Endothelial cell of umbilical vein (primary cell): ENCODE results near the gene DENND1C. TPM values are rescaled to one million over a fixed set of nuclear protein-coding genes. Genes with fewer than 3 reads are reported as not detected.

Experiments used
- BruUV-seq: library from RNA; stranded (reverse); fragments of 400-500 nt; replicated peaks from 2 replicates; lab custom pipeline; 2021; lab: Mats Ljungman, UMichigan
- CTCF ChIA-PET: fragments of 300-600, 350-600 bp; sonication (Branson Sonifier 250); formaldehyde crosslinking; loops from one replicate; lab custom pipeline; 2021; ENCODE audit warnings: antibody characterized with exemption, inconsistent platforms; lab: Charles Lee
- POLR2A ChIA-PET: fragments of 300-600, 350-600 bp; sonication (Branson Sonifier 250); formaldehyde crosslinking; loops from one replicate; lab custom pipeline; 2021; ENCODE audit warnings: antibody characterized with exemption, inconsistent platforms; lab: Charles Lee
- DNase-seq: peaks from one replicate; pipeline ENCODE4 v3.0.0-alpha.2; 2011; ENCODE audit warnings: low read depth, low spot score
- FAIRE-seq: peaks from 2 replicates; lab custom pipeline; 2011; peaks lifted over from hg19 to GRCh38; lab: Jason Lieb, UNC
- H2AFZ ChIP-seq: 2 replicates; pipeline ENCODE4 v1.6.0; 2012; ENCODE audit warnings: low read depth, low read length, control low read depth, inconsistent platforms
- H3K27ac ChIP-seq: 2 replicates; pipeline ENCODE4 v1.5.1; 2011; ENCODE audit warnings: low read depth, mild to moderate bottlenecking, control low read depth, low read length, moderate library complexity; ENCODE audit not compliant: insufficient read depth
- H3K27me3 ChIP-seq, 2 experiments: 2 replicates each; pipeline versions ENCODE4 v1.6.0 to v1.6.1; 2011; ENCODE audit warnings: low read length in 2 of 2, mixed read lengths in 1 of 2; ENCODE audit not compliant: control insufficient read depth in 2 of 2, insufficient read depth in 2 of 2
- H3K36me3 ChIP-seq, 2 experiments: 2 replicates in 1 of 2; 3 replicates in 1 of 2; pipeline ENCODE4 v1.5.1; 2011; ENCODE audit warnings: low read length in 2 of 2, mild to moderate bottlenecking in 1 of 2, moderate library complexity in 1 of 2; ENCODE audit not compliant: control insufficient read depth in 2 of 2, insufficient read depth in 2 of 2; ENCODE audit errors: extremely low read depth in 1 of 2
- H3K4me1 ChIP-seq: 3 replicates; pipeline ENCODE4 v1.5.1; 2011; ENCODE audit warnings: mild to moderate bottlenecking, low read length; ENCODE audit not compliant: control insufficient read depth, insufficient read depth; ENCODE audit errors: extremely low read depth
- H3K4me2 ChIP-seq: 2 replicates; pipeline ENCODE4 v1.6.1; 2011; ENCODE audit warnings: low read length, control low read depth, mixed read lengths; ENCODE audit not compliant: insufficient read depth
- H3K4me3 ChIP-seq, 3 experiments: fragments of 200-600 bp in 1 of 3; sonication (generic), shearing (Covaris generic) in 1 of 3; replicated peaks in 1 of 3; 2 replicates each; pipeline ENCODE4 v1.5.1; 2011 to 2016; ENCODE audit warnings: control low read depth in 3 of 3, low read length in 3 of 3, mild to moderate bottlenecking in 2 of 3, inconsistent platforms in 1 of 3, low read depth in 1 of 3, moderate library complexity in 1 of 3; ENCODE audit not compliant: insufficient read depth in 1 of 3
- H3K79me2 ChIP-seq: 2 replicates; pipeline ENCODE4 v1.6.0; 2012; ENCODE audit warnings: low read length, inconsistent platforms; ENCODE audit not compliant: control insufficient read depth, insufficient read depth
- H3K9ac ChIP-seq: replicated peaks from 2 replicates; pipeline ENCODE3; 2011; ENCODE audit warnings: low read length, control low read depth; ENCODE audit not compliant: insufficient read depth; ENCODE audit errors: extremely low read depth
- H3K9me1 ChIP-seq: replicated peaks from 3 replicates; pipeline ENCODE4 v1.6.0; 2011; ENCODE audit warnings: mild to moderate bottlenecking, low read length; ENCODE audit not compliant: control insufficient read depth, insufficient read depth; ENCODE audit errors: extremely low read depth
- H3K9me3 ChIP-seq: replicated peaks from 2 replicates; pipeline ENCODE4 v1.5.1; 2012; ENCODE audit warnings: low read length, inconsistent platforms; ENCODE audit not compliant: control insufficient read depth, insufficient read depth
- H4K20me1 ChIP-seq: replicated peaks from 2 replicates; pipeline ENCODE3; 2011; ENCODE audit warnings: mild to moderate bottlenecking, low read length; ENCODE audit not compliant: control insufficient read depth, insufficient read depth; ENCODE audit errors: extremely low read depth
- CTCF ChIP-seq, 2 donors: IDR thresholded peaks; 1 replicate in 1 of 2; 2 replicates in 1 of 2; pipeline ENCODE4 v1.5.1; 2011; ENCODE audit warnings: low read length in 2 of 2, mild to moderate bottlenecking in 2 of 2, moderate library complexity in 2 of 2, control low read depth in 1 of 2, inconsistent platforms in 1 of 2, low read depth in 1 of 2; ENCODE audit not compliant: insufficient read depth in 1 of 2; ENCODE audit errors: extremely low read depth in 1 of 2
- EZH2 ChIP-seq: IDR thresholded peaks from 2 replicates; pipeline ENCODE4 v1.6.1; 2012; ENCODE audit warnings: borderline replicate concordance, low read depth, mild to moderate bottlenecking, moderate library complexity, low read length, inconsistent platforms; ENCODE audit not compliant: severe bottlenecking
- FOS ChIP-seq: IDR thresholded peaks from 2 replicates; pipeline ENCODE4 v1.6.1; 2011; ENCODE audit warnings: mild to moderate bottlenecking, low read length, moderate library complexity, borderline replicate concordance; ENCODE audit not compliant: insufficient read depth
- GATA2 ChIP-seq: IDR thresholded peaks from 2 replicates; pipeline ENCODE4 v1.7.0; 2011; ENCODE audit warnings: low read depth, mild to moderate bottlenecking, moderate library complexity, mixed read lengths, low read length; ENCODE audit not compliant: insufficient read length, insufficient read depth
- JUN ChIP-seq: IDR thresholded peaks from 2 replicates; pipeline ENCODE4 v1.6.1; 2011; ENCODE audit warnings: borderline replicate concordance, low read depth; ENCODE audit not compliant: insufficient read length, insufficient read depth
- MAX ChIP-seq: IDR thresholded peaks from 2 replicates; pipeline ENCODE4 v1.6.1; 2011; ENCODE audit not compliant: insufficient read depth, insufficient read length
- MYC ChIP-seq: IDR thresholded peaks from one replicate; pipeline ENCODE4 v1.6.1; 2011; ENCODE audit warnings: mild to moderate bottlenecking, low read depth, low read length
- POLR2A ChIP-seq: IDR thresholded peaks from 2 replicates; pipeline ENCODE4 v1.6.1; 2012; ENCODE audit warnings: low read depth, mild to moderate bottlenecking, control low read depth, low read length
- POLR2AphosphoS5 ChIP-seq: IDR thresholded peaks from 2 replicates; pipeline ENCODE4 v1.6.1; 2012; ENCODE audit warnings: low read depth, mild to moderate bottlenecking, control low read depth, low read length, moderate library complexity; ENCODE audit not compliant: insufficient read depth
- dilution Hi-C: fragments of 300-500 bp; cut with MboI; formaldehyde crosslinking; loops from one replicate; pipeline ENCODE4 v1.15.0; 2019; ENCODE audit warnings: low sequenced_read_pairs; ENCODE audit not compliant: extremely low pct_ligation_motif_present
- intact Hi-C: fragments of 100-400 bp; cut with micrococcal nuclease; formaldehyde crosslinking; loops from one replicate; pipeline ENCODE4 v1.10.0; 2022
- polyA plus RNA-seq, 4 experiments: library from polyadenylated mRNA; depleted of rRNA in 3 of 4; stranded (reverse) in 3 of 4; unstranded in 1 of 4; fragments of >200 nt; gene quantifications; 2 replicates each; pipeline versions ENCODE4 v1.2.1 to v1.2.3, GENCODE V29; 2011 to 2012; ENCODE audit warnings: missing spikeins in 1 of 4
- total RNA-seq: library from RNA; stranded (reverse); gene quantifications from 2 replicates; pipeline ENCODE4 v1.2.3, GENCODE V29; 2021

The DENND1C gene
- total and polyA plus RNA-seq, 2 donors (not counting 3 experiments of a cell fraction or from before 2014, with no cell fraction given), result not detected

GRCh38 chr19:6472713-6473112 lies 8.9 kb downstream of the DENND1C start:
- intact Hi-C loops (no loop called here), dilution Hi-C loops (no loop called here)
- no peaks in the 10 kb centered on the region for H3K79me2 ChIP-seq
- no peak overlapping the region for H3K4me2 ChIP-seq
- H3K36me3 ChIP-seq, result no peaks in the 10 kb centered on the region
- DNase-seq (no peak), FAIRE-seq (no peak)
- no peak overlapping the region for H3K9ac ChIP-seq
- no peaks in the 10 kb centered on the region for H3K9me3 ChIP-seq
- ChIA-PET POLR2A (interaction anchor here (0.5 kb wide), 1 partner anchor 526 kb away, joined by 3 read pairs; no protein-coding TSS in a partner anchor), CTCF (no interaction called here)
- H3K27ac ChIP-seq, result no peak overlapping the region
- no peaks in the 10 kb centered on the region for H4K20me1 ChIP-seq
- H3K9me1 ChIP-seq, result no peaks in the 10 kb centered on the region
- no peak overlapping the region for H2AFZ ChIP-seq
- TF ChIP-seq POLR2A (no peak), EZH2 (no peak), GATA2 (no peak), POLR2AphosphoS5 (no peak), FOS (no peak)
- H3K27me3 ChIP-seq, result peaks cover 0 to 9% of the 10 kb centered on the region in 2 experiments
- peaks cover 2% of the 10 kb centered on the region for H3K4me1 ChIP-seq
- BruUV-seq, result no TSS peak
- no peak overlapping the region for H3K4me3 ChIP-seq

- H3K4me1 ChIP-seq, result no peaks in the 10 kb centered on the region
- ChIA-PET POLR2A (no interaction called here), CTCF (interaction anchor here (0.9 kb wide), 1 partner anchor 10 kb away, joined by 4 read pairs; the partner anchor contains the start of gene DENND1C)
- FAIRE-seq (no peak), DNase-seq (no peak)
- no peaks in the 10 kb centered on the region for H3K79me2 ChIP-seq
- no peak for TF ChIP-seq MYC
- TF ChIP-seq JUN, result no peak
- no peak for TF ChIP-seq EZH2
- TF ChIP-seq CTCF (IDR thresholded peaks at IDR 0.05; ENCODE audit: extremely low read depth in 1 of 2, insufficient read depth in 1 of 2, low read depth in 1 of 2, low read length in 2 of 2), result no peak
- no peak for TF ChIP-seq FOS
- no peak for TF ChIP-seq GATA2
- TF ChIP-seq MAX, result no peak
- TF ChIP-seq POLR2AphosphoS5, result no peak
- no peak for TF ChIP-seq POLR2A
- H3K4me2 ChIP-seq, result no peak overlapping the region
- no peaks in the 10 kb centered on the region for H4K20me1 ChIP-seq
- no peaks in the 10 kb centered on the region for H3K9me3 ChIP-seq
- intact Hi-C loops, result no loop called here
- no peak overlapping the region for H2AFZ ChIP-seq
- no peaks in the 10 kb centered on the region for H3K36me3 ChIP-seq
- H3K9ac ChIP-seq, result no peak overlapping the region
- no peak overlapping the region for H3K27ac ChIP-seq
- no peak overlapping the region for H3K4me3 ChIP-seq
- dilution Hi-C loops, result no loop called here
- no TSS peak for BruUV-seq
- H3K9me1 ChIP-seq, result no peaks in the 10 kb centered on the region
- peaks cover 0 to 9% of the 10 kb centered on the region in 2 experiments for H3K27me3 ChIP-seq
These were observed 10.5 kb downstream of the DENND1C start for GRCh38 chr19:6471076-6471475.
